Stimulated activated CD8-positive, alpha-beta memory T cell treated with anti-CD3 and anti-CD28 coated beads, Interleukin-4, amount 100 ng/mL, for 24 hours (primary cell): Measurements from ENCODE around the gene CYTH4.
A peak's percentile ranks its signal among the peaks of the same experiment; 100 is the strongest.
"Not testable (repeated sequence)": the region's sequence is repeated elsewhere in the genome, so short reads cannot be mapped to it uniquely, and the experiment has no call there.

Experiments
- DNase-seq: peaks from one replicate; pipeline ENCODE4 v3.0.0-alpha.2; 2020; ENCODE audit warnings: low read depth

CYTH4 gene

GRCh38 chr22:37248251-37248650 lies 34.1 kb upstream of the CYTH4 start:
- DNase-seq, result no peak

- no peak for DNase-seq
Observed at GRCh38 chr22:37249986-37250385, 32.3 kb upstream of the CYTH4 start.

DNA sequence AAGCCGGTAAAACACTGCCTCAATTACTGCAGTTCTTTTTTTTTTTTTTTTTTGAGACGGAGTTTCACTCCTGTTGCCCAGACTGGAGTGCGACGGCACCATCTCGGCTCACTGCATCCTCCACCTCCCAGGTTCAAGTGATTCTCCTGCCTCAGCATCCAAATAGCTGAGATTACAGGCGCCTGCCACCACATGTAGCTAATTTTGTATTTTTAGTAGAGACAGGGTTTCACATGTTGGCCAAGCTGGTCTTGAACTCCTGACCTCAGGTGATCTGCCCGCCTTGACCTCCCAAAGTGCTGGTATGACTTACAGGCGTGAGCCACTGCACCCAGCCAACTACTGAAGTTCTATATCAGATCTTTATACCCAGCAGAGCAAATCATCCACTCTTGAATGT lies 30.5 kb upstream of the CYTH4 start:
- not testable (repeated sequence) for DNase-seq

DNA sequence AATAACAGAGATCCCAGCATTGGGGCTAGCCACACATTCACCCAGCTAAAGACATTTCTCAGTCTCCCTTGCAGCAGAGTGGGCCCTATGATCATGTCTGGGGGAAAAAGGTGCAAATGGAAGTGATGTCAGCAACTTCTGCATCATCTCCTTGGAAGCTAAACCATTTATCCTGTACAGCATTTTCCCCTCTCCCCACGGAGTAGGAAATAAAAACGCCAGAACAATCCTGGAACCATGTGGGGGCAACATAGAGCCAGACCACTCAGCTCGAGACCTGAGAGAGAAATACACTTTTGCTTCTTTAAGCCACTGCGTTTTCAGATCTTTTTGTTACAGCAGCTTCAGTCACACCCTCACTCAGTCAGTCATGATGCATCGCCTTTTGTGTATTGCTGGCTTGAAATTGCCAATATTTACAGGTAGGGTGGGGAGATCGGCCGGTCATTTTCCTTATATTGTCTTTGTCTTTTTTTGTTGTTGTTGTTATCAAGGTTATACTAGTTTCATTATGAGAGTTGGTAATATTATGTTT lies 29.1 kb upstream of the CYTH4 start:
- DNase-seq, result no peak

- no peak for DNase-seq
Observed at GRCh38 chr22:37254209-37254866, 28.0 kb upstream of the CYTH4 start.

- DNase-seq, result no peak
Observed at GRCh38 chr22:37254867-37255233, 27.5 kb upstream of the CYTH4 start.

DNA sequence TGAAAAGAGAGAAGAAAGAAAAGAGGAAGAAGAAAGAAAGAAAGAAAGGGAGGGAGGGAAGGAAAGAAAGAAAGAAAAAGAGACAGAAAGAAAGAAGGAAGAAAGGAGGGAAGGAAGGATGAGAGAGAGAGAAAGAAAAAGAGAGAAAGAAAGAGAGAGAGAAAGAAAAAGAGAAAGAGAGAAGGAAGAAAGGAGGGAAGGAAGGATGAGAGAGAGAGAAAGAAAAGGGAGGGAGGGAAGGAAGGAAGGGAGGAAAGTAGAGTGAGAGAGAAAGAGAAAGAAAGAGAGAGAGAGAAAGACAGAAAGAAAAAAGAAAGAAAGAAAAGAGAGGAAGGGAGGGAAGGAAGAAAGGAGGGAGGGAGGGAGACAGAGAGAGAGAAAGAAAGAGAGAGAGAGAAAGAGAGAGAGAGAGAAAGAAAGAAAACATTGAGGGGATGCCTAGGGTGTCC lies 26.7 kb upstream of the CYTH4 start:
- no peak for DNase-seq

DNA sequence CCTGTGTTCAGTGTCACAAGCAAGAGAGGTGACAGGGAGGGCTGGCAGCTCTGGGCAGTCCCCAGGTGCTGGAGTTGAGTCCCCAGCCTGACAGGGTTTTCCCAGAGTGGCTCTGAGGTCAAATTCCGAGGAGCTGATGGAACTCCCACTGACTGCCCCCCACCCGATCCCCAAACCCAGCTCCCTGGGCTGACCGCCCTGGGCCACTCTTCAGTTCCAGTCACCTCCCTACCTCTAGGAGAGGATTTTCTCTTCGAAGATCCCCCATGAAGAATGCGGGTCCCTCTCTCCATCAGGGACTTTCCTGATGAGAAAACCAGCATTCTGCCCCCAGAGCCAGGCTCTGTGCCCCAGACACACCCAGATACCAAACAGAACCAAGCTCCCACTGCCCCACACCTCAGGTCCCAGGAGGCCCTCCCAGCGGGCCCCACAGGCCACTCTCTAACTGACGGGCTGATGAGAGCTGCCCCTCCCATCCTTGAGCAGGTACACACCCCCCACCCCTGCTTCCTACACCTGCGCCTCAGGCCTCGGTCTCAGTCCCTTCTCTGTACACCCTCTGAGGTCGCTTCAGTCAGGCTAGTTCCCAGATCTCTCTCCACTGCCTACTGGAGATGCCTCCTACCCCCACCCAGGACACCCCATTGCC lies 26.1 kb upstream of the CYTH4 start:
- DNase-seq, result no peak

- DNase-seq, result no peak
Observed at GRCh38 chr22:37258005-37258752, 24.1 kb upstream of the CYTH4 start.

- DNase-seq, result no peak
Observed at GRCh38 chr22:37258753-37259401, 23.4 kb upstream of the CYTH4 start.

DNA sequence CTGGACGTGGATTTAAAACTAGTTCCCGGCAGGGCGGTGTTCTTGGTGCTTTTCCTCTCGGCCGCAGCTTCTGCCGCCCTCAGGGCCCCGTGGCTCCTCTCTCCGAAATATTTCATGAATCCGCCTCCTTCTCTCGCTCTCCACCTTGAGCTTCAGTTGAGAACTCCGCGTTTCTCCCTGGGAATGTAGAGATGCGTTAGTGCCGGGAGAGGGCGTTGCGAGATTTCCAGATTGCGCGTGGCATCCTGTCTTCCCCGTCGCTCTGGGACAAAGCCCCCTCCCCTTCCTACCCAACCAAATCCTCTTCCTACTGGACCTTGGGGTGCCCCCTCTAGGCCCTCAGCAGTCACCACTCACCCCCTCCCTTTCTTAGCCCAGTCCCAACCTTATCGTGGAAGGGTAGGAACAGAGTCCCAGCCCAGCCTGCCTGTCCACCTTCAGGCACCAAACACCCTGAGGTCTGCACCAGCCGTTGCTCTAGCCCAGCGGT lies 22.7 kb upstream of the CYTH4 start:
- DNase-seq, result no peak

DNA sequence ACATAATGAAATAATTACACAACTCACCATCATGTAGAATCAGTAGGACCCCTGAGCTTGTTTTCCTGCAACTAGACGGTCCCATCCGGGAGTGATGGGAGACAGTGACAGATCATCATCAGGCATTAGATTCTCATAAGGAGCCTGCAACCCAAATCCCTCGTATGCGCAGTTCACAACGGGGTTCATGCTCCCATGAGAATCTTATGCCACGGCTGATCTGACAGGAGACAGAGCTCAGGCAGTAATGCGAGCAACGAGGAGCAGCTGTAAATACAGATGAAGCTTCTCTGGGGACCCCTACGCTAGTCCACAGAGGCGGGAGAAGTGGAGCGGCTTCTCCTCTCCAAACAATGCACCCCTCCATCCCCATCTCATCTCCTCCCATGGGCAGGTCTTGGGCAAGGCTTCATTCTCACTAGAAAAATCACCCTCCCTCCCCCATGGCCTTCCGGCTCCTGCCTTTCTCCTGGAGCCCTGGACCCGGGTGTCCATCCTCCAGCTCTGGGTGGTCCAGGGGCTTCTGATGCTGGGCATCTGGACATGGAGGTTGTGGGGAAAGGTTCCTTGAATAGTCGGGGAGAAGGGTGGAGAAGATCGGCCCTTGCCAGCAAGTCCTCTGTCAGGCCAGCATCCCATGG lies 22.0 kb upstream of the CYTH4 start:
- DNase-seq, result no peak

DNA sequence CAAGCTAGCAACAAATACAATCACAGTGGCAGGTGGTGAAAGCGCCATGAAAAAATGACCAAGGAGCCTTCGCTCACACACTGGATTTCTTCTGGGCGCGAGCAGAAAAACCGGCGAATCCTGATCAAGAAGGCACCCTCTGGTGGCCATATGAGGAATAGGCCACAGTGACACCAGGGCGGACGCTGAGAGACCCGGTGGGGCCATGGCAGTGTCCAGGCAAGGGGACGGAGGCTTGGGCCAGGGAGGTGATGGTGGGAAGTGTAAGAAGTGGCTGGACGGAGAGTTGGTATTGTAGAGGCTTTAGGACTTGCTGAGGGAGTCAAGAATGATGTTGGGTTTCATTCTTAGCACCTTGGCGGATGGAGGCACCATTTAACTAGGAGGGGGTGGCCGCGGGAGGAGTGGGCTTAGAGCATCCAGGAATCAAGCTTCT lies 21.4 kb upstream of the CYTH4 start:
- DNase-seq, result no peak

DNA sequence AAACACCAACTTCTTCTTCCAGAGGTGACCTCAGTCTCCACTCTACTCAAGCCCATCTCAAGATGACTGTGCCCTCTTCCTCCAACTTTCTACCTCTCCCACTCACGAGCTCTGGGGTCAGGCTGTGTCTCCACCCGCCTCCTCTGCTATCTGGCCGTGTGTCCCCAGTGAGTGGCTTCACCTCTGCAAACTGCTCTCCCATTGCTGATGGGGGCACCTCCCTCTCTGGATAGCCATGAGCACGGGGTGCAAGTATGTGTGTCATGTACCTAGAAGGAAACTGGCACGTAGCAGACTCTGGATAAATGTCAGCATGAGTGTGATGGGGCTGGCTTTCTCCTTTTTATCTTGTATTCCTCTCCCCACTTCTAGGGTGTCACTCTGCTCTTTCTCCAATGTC lies 20.0 kb upstream of the CYTH4 start:
- no peak for DNase-seq

DNA sequence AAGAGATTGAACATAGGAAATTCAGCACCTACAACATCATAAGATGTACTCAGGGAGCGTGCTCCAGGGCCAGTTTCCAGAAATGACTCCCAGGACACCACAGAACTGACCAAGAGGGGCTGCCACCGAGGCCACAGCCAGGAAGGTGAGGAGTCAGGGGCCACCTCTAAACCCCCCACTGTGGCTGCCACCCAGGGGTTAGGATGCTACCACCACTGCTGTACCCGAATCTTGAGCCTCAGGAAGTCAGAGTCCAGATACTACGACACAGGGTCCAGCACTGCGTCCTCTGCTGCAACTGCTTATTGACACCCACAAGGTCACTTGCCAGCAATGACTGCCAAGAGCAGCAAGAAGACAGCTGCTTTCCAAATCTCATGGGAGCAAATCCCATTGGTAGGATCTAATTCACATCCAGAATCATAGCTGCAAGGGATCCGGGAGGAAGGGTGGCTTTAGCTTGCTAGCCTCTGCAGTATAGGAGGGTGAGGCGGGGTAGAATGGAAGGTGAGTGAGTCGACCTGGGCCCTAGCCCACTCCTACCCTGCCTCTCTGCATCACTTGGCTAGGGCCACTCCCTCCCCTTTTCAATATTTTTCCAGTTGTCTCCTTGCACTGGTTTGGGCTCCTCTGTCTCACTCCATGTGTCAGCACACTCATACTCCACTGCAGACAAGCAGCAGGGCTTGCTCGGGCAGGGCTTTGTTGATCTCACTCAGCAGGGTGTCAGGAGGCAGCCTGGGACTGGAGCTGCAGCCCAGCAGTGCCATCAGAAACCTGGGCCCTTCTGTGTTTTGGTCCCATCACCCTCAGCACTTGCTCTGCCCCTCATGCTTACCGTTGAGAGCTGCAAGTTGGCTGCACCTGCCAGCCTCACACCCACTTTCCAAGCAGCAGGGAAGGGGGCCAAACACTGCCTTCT lies 18.1 kb upstream of the CYTH4 start:
- DNase-seq, result no peak

DNA sequence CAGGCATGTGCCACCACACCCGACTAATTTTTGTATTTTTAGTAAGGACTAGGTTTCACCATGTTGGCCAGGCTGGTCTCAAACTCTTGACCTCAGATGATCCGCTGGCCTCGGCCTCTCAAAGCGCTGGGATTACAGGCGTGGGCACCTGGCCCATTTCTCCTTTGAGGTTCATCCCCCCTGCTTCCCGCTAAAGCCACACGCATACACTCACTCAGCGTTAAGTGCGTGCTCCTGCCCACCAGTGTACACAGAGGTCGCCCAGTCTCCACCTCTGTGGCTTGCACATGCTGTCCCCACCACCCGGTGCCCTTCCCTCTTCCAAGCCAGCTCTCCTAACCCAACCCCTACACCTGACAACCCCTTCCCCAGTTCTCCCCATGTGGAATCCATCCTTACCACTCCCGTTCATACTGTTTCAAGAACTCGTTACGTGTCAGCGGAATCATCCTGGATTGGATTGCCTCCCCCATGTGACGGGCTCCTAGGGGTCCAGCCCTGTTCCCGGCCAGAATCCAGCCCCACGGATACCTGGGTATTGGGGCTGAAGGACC lies 15.7 kb upstream of the CYTH4 start:
- DNase-seq, result no peak

GRCh38 chr22:37267135-37267587 lies 15.1 kb upstream of the CYTH4 start:
- peak; percentile 60 for DNase-seq

DNA sequence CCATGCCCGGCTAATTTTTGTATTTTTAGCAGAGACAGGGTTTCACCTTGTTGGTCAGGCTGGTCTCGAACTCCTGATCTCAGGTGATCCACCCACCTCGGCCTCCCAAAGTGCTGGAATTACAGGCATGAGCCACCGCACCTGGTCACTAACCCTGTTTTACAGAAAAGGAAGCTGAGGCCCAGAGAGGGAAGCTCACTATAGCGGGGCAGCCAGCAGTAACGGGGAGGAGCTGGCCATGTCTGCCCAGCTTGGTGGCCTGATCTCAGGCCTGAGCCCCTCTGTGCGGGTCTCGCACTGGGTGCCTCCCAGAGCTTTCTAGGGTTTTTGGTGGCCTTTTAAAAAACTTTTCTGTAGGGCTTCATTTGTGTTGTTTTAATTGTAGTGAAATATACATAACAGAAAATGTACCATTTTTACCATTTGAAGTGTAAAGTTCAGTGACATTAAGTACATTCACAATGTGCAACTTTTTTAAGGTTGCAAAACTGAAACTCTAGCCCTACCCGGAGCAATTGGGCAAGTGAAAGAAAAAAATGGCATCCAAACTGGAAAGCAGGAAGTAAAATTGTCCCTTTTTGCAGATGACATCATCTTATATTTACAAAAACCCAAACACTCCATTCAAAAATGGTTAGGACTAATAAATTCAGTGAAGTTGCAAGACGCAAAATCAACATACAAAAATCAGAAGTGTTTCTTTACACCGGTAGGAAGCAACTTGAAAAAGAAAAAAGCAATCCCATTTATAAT lies 14.5 kb upstream of the CYTH4 start:
- DNase-seq, result no peak

GRCh38 chr22:37269936-37270678 lies 12.2 kb upstream of the CYTH4 start:
- DNase-seq, result no peak
